Epithelial cell of esophagus (primary cell): Measurements from ENCODE around the gene GABBR1.

Experiments
- DNase-seq: peaks from one replicate; pipeline ENCODE4 v3.0.0; 2010; ENCODE audit warnings: low read depth
- H3K4me3 ChIP-seq: 2 replicates; pipeline ENCODE4 v1.5.1; 2011; ENCODE audit warnings: mild to moderate bottlenecking, low read length, control low read depth
- CTCF ChIP-seq: IDR thresholded peaks from 2 replicates; pipeline ENCODE4 v1.5.1; 2011; ENCODE audit warnings: low read depth, mild to moderate bottlenecking, low read length, control low read depth, inconsistent platforms; ENCODE audit not compliant: insufficient read depth; ENCODE audit errors: missing control alignments

The GABBR1 gene

GRCh38 chr6:29590218-29590808 is 42.7 kb downstream of the GABBR1 start:
- no peak for DNase-seq
- TF ChIP-seq CTCF, result no peak
- H3K4me3 ChIP-seq, result no peak overlapping the region

- peak; percentile 62 for DNase-seq
- peak; percentile 99 for TF ChIP-seq CTCF
- no peak overlapping the region for H3K4me3 ChIP-seq
Measured at GRCh38 chr6:29589423-29590048, 43.4 kb downstream of the GABBR1 start.

DNA sequence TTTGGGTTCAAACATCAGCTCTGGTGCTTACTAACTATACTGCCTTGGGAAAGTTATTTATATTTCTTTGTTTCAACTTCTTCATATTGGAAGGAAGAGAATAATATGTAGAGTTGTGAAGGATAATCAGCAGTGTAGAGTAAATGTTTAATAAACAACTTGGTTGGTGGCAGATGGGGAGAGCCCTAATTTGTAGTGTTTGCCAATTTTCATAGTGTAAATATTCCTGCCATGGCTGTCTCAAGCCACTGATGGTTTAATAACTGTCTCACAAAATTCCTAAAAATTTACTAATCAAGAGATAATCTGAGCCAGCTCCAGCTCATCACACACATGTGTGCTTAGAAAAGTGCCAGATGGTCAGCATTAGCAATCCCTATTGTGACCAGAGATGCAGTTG is 48.2 kb downstream of the GABBR1 start, which contains the start of gene OR2H2:
Gene OR2H2 (plus strand): TSS at position 301 of the 400 bp plus-strand sequence. CDS start 2,824 bp downstream, outside the sequence.
- TF ChIP-seq CTCF, result no peak
- DNase-seq, result no peak
- H3K4me3 ChIP-seq, result no peak within 1 kb of the TSS

DNA sequence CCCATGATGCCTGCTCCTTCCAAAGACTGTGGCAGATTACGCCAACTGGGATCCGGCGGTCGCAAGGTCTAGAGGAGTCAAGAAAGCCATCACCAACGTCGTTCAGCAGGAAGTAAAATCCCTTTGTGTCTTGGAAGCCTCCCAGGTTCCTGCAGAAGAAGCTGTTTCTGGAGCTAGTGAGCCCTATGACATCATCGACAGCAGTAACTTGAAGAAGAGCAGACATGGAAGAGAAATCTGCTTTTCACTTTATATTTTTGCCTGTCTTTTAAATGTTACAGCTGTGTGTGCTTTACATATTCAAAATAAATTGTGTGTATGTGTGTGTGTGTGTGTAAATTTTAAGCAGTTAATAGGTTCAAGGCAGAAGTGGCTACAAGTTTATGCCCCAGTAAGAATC is 55.4 kb downstream of the GABBR1 start:
- DNase-seq, result no peak
- TF ChIP-seq CTCF, result no peak
- H3K4me3 ChIP-seq, result no peak overlapping the region

GRCh38 chr6:29576056-29576455 is 56.9 kb downstream of the GABBR1 start:
- TF ChIP-seq CTCF, result no peak
- no peak overlapping the region for H3K4me3 ChIP-seq
- no peak for DNase-seq

DNA sequence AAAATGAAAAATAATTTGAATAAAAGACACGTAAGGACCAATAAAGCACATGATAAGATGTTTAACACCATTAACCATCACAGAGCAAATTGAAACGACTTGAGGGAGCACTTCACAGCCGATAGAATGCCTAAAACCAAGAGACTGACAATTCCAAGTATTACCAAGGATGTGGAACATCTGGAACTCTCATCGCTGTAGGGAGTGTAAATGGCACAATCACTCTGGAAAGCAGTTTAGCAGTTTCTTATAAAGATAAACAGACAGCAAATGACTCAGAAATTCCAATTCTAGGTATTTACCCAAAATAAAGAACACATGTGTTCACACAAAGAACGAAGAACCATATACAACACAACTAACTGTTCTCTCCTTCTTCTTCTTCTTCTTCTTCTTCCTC is 65.0 kb downstream of the GABBR1 start:
- DNase-seq, result no peak
- no peak overlapping the region for H3K4me3 ChIP-seq
- TF ChIP-seq CTCF, result no peak

- no peak for TF ChIP-seq CTCF
- no peak for DNase-seq
Measured at GRCh38 chr6:29567541-29567940, 65.4 kb downstream of the GABBR1 start.

More at GRCh38 chr6:29567541-29567940, 65.4 kb downstream of the GABBR1 start:
- H3K4me3 ChIP-seq, result no peak overlapping the region
